Measurements from ENCODE around the gene GRB10. TPM values are rescaled to one million over a fixed set of nuclear protein-coding genes. Genes with fewer than 3 reads are reported as not detected.

The GRB10 gene
- total RNA-seq, 3 donors from 2014 or later: 56.8 to 71.1 (median 61.2) TPM

GRCh38 chr7:50727072-50727471, 55.6 kb downstream of the GRB10 start:
- DNase-seq (ENCODE audit: low spot score in 2 of 2): no peak
- intact Hi-C loops (cut with DNase I; ENCODE audit: low total_unique reads): no loop called here
- Histone ChIP-seq H3K27ac (no peak overlapping the region), H3K9me3 (no peaks in the 10 kb centered on the region), H3K36me3 (no peaks in the 10 kb centered on the region), H3K4me1 (no peaks in the 10 kb centered on the region), H3K4me3 (no peak overlapping the region), H3K27me3 (no peaks in the 10 kb centered on the region)
- no peak for TF ChIP-seq POLR2AphosphoS5 (IDR thresholded peaks at IDR 0.05)
- TF ChIP-seq CTCF (IDR thresholded peaks at IDR 0.05): no peak
- no peak for TF ChIP-seq POLR2A (IDR thresholded peaks at IDR 0.05)

- Histone ChIP-seq H3K4me3 (no peak overlapping the region), H3K4me1 (no peaks in the 10 kb centered on the region), H3K9me3 (no peaks in the 10 kb centered on the region), H3K27me3 (no peaks in the 10 kb centered on the region), H3K36me3 (no peaks in the 10 kb centered on the region), H3K27ac (no peak overlapping the region)
- TF ChIP-seq POLR2A (IDR thresholded peaks at IDR 0.05) (no peak), POLR2AphosphoS5 (IDR thresholded peaks at IDR 0.05) (no peak), CTCF (IDR thresholded peaks at IDR 0.05) (no peak)
- intact Hi-C loops (cut with DNase I; ENCODE audit: low total_unique reads): no loop called here
- no peak for DNase-seq (ENCODE audit: low spot score in 2 of 2)
Observed at GRCh38 chr7:50725774-50726173, 56.9 kb downstream of the GRB10 start.

GRCh38 chr7:50724526-50725520, 57.9 kb downstream of the GRB10 start:
- no peaks in the 10 kb centered on the region for H3K4me1 ChIP-seq

GRCh38 chr7:50723888-50724287, 58.8 kb downstream of the GRB10 start:
- intact Hi-C loops (cut with DNase I; ENCODE audit: low total_unique reads): no loop called here
- Histone ChIP-seq H3K27me3 (no peaks in the 10 kb centered on the region), H3K36me3 (no peaks in the 10 kb centered on the region), H3K9me3 (no peaks in the 10 kb centered on the region), H3K4me1 (no peaks in the 10 kb centered on the region), H3K4me3 (no peak overlapping the region), H3K27ac (no peak overlapping the region)
- DNase-seq (ENCODE audit: low spot score in 2 of 2): no peak
- no peak for TF ChIP-seq POLR2AphosphoS5 (IDR thresholded peaks at IDR 0.05)
- TF ChIP-seq POLR2A (IDR thresholded peaks at IDR 0.05): no peak

More at GRCh38 chr7:50724526-50725520, 57.9 kb downstream of the GRB10 start:
- Histone ChIP-seq H3K4me3 (no peak overlapping the region), H3K9me3 (no peaks in the 10 kb centered on the region), H3K27me3 (no peaks in the 10 kb centered on the region), H3K27ac (no peak overlapping the region), H3K36me3 (no peaks in the 10 kb centered on the region)
- no peak for TF ChIP-seq POLR2AphosphoS5 (IDR thresholded peaks at IDR 0.05)
- no peak for TF ChIP-seq POLR2A (IDR thresholded peaks at IDR 0.05)
- no peak for TF ChIP-seq CTCF (IDR thresholded peaks at IDR 0.05)
- no peak for DNase-seq (ENCODE audit: low spot score in 2 of 2)
- intact Hi-C loops (cut with DNase I; ENCODE audit: low total_unique reads): no loop called here

- intact Hi-C loops (cut with DNase I; ENCODE audit: low total_unique reads): no loop called here
- Histone ChIP-seq H3K9me3 (no peaks in the 10 kb centered on the region), H3K36me3 (no peaks in the 10 kb centered on the region), H3K4me1 (no peaks in the 10 kb centered on the region), H3K27ac (no peak overlapping the region), H3K27me3 (no peaks in the 10 kb centered on the region), H3K4me3 (no peak overlapping the region)
- TF ChIP-seq POLR2AphosphoS5 (IDR thresholded peaks at IDR 0.05): no peak
- no peak for TF ChIP-seq POLR2A (IDR thresholded peaks at IDR 0.05)
- TF ChIP-seq CTCF (IDR thresholded peaks at IDR 0.05): no peak
- no peak for DNase-seq (ENCODE audit: low spot score in 2 of 2)
Observed at GRCh38 chr7:50723173-50723572, 59.5 kb downstream of the GRB10 start.

Measured in breast epithelium (tissue), 4 donors.